ENCODE measurements around the gene PERCC1.
"Not testable (repeated sequence)": the region's sequence is repeated elsewhere in the genome, so short reads cannot be mapped to it uniquely, and the experiment has no call there.

Gene PERCC1

GRCh38 chr16:1469693-1470201 is 38.9 kb downstream of the PERCC1 start:
- no peak for DNase-seq (ENCODE audit: low read depth)

- DNase-seq (ENCODE audit: low read depth) = no peak
Observed at GRCh38 chr16:1470481-1471251, 39.8 kb downstream of the PERCC1 start.

- DNase-seq (ENCODE audit: low read depth) = no peak
Observed at GRCh38 chr16:1471569-1472194, 40.8 kb downstream of the PERCC1 start.

GRCh38 chr16:1472974-1473373 is 42.1 kb downstream of the PERCC1 start:
- no peak for DNase-seq (ENCODE audit: low read depth)

- no peak for DNase-seq (ENCODE audit: low read depth)
Observed at GRCh38 chr16:1474082-1474795, 43.4 kb downstream of the PERCC1 start.

- peak; percentile 80 for DNase-seq (ENCODE audit: low read depth)
Observed at GRCh38 chr16:1474796-1475551, 44.1 kb downstream of the PERCC1 start, which contains the start of gene CLCN7. Gene CLCN7 (minus strand): TSS chr16:1475028. CDS start chr16:1474974, 54 bp downstream.

GRCh38 chr16:1475552-1476114 is 44.8 kb downstream of the PERCC1 start:
- DNase-seq (ENCODE audit: low read depth) = no peak

GRCh38 chr16:1477033-1477432 is 46.2 kb downstream of the PERCC1 start:
- no peak for DNase-seq (ENCODE audit: low read depth)

- not testable (repeated sequence) for DNase-seq (ENCODE audit: low read depth)
Observed at GRCh38 chr16:1478937-1479336, 48.1 kb downstream of the PERCC1 start.

- no peak for DNase-seq (ENCODE audit: low read depth)
Observed at GRCh38 chr16:1481906-1482835, 51.3 kb downstream of the PERCC1 start.

Data from activated T-cell treated with anti-CD3 and anti-CD28 coated beads for 1 hour (primary cell).